SKM-1 treated with dmso at 0.1 percent for 144 hours (cell line): ENCODE data around the gene OR8B12.
A peak's percentile ranks its signal among the peaks of the same experiment; 100 is the strongest.

Source experiments
- DNase-seq: peaks from one replicate; lab custom pipeline; 2025; ENCODE audit not compliant: unreplicated experiment; lab: John Stamatoyannopoulos, UW

OR8B12 gene

GRCh38 chr11:124533626-124534025 lies 9.8 kb downstream of the OR8B12 start:
- no peak for DNase-seq

- DNase-seq, result no peak
These were observed 23.0 kb downstream of the OR8B12 start for GRCh38 chr11:124520550-124520854.

GRCh38 chr11:124519850-124520549 lies 23.5 kb downstream of the OR8B12 start:
- DNase-seq, result no peak

DNA sequence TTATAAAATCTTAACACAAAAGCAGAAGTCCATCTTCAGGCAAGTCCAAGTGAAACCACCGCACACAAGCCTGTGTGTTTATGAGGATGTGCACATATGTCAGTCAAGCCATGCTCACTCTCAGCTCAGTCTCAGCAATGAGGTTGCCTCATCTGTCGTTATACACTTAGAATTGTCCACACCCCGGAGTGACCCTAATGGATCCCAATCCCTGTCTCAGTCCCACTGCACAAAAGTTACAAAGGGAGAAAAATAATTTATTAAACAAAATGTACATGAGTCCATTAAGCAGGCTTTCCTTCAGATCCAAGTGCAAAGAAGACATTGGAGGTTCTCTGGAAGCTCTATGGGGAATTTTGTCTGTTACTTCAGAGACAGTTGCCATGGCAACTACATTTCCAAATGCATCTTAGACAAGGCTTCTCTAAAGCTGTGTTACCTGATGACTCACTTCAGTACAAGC lies 24.4 kb downstream of the OR8B12 start:
- no peak for DNase-seq

GRCh38 chr11:124517314-124517713 lies 26.1 kb downstream of the OR8B12 start:
- DNase-seq, result no peak

DNA sequence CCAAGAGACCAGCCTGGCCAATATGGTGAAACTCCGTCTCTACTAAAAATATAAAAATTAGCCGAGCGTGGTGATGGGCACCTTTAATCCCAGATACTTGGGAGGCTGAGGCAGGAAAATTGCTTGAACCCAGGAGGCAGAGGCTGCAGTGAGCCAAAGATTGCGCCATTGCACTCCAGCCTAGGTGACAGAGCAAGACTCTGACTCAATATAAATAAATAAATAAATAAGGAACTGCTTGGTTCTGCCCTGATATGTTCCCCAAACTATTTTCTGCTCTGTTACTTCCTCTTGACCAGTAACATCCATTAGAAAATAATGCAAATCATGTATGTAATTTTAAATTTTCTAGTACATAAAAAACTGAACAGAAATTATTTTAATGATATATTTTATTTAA lies 28.8 kb downstream of the OR8B12 start:
- DNase-seq, result peak; percentile 19

DNA sequence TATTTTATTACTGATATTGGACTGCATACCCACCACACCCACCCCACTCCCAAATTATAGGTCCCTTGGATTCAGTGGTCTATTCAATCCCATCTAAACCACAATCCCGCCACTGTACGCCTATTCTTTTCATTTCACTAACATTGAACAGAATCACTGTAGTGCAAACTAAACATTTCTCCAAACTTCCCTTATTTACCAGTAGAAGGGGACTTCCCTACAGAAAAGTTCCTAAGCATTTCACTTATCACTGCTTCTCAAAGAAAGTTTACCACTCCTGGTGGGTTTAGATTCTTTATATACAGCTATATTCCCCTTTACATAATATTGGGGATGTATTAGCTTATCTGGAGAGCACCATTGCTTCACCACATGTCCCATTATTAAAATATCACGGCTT lies 29.3 kb downstream of the OR8B12 start:
- DNase-seq, result no peak

- no peak for DNase-seq
These were observed 31.7 kb downstream of the OR8B12 start for GRCh38 chr11:124511745-124512144.

DNA sequence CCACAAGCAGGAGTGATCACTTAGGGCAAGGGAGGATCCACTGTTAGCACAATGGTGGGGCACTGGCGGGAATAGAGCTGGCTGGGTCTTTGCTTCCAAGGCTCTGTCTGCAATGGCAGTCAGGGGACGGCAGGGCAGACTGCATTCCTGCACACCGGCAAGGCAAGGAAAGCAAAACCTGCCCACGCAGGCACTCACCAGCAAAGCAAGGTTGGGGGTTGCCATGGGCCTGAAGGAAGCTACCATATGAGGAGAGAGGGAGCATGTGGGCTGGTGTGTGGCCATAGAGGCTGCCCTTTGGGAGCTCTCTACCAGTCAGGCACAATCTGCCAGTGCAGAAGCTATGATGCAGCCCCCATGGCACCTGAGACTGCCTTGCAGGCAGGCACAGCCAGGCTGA lies 33.2 kb downstream of the OR8B12 start:
- no peak for DNase-seq

GRCh38 chr11:124499711-124500110 lies 43.7 kb downstream of the OR8B12 start:
- DNase-seq, result no peak

DNA sequence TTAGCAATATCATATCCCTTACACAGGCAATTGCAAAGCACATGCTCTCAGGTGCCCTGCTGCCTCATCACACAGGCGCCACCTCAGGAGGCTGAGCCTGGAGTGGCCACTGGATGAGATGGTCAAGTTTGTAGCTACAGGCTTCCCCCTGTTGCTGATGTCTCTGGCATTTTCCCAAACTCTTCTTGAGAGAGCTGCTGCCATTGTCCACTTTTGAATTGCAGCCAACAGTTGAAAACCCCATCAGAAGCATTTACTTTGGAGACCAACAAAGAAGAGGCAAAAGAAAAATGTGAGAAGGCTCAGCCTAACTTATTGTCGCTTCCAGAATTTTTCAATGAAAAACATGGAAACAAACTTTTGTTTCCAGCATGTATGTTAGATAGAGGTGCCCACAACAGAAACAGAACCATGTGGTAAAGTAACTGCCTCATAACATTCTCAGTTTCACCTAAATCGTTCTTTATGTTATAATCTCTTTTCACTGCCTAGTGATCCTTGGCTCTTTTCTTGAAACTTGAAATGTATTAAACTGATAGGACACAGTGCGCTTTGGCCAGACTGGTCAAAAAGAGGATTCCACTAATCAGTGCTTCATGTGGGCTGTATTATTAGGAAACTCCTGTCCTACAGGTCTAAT lies 50.3 kb downstream of the OR8B12 start:
- no peak for DNase-seq
